ENCODE data around the gene PPP1R12C.
"Not testable (repeated sequence)": the region's sequence is repeated elsewhere in the genome, so short reads cannot be mapped to it uniquely, and the experiment has no call there.

Gene PPP1R12C

GRCh38 chr19:55070466-55071128 is 46.8 kb downstream of the PPP1R12C start:
- DNase-seq = no peak

- DNase-seq = no peak
Measured at GRCh38 chr19:55069865-55070197, 47.6 kb downstream of the PPP1R12C start.

- DNase-seq = no peak
Measured at GRCh38 chr19:55068950-55069864, 48.2 kb downstream of the PPP1R12C start.

- no peak for DNase-seq
Measured at GRCh38 chr19:55067869-55068268, 49.6 kb downstream of the PPP1R12C start.

- no peak for DNase-seq
Measured at GRCh38 chr19:55066107-55066709, 51.2 kb downstream of the PPP1R12C start.

GRCh38 chr19:55065516-55065915 is 51.9 kb downstream of the PPP1R12C start:
- DNase-seq = not testable (repeated sequence)

- DNase-seq = no peak
Measured at GRCh38 chr19:55063492-55063843, 54.0 kb downstream of the PPP1R12C start.

- peak; percentile 95 for DNase-seq
Measured at GRCh38 chr19:55062735-55063491, 54.5 kb downstream of the PPP1R12C start, which contains the start of gene RDH13. Gene RDH13, minus strand, starts transcription at chr19:55063148. Its CDS starts 116 bp downstream, at chr19:55063032.

- DNase-seq = not testable (repeated sequence)
Measured at GRCh38 chr19:55060287-55060686, 57.1 kb downstream of the PPP1R12C start.

- peak; percentile 28 for DNase-seq
Measured at GRCh38 chr19:55058781-55059610, 58.4 kb downstream of the PPP1R12C start.

- no peak for DNase-seq
Measured at GRCh38 chr19:55056827-55057226, 60.6 kb downstream of the PPP1R12C start.

- DNase-seq = no peak
Measured at GRCh38 chr19:55053735-55054134, 63.7 kb downstream of the PPP1R12C start.

- DNase-seq = no peak
Measured at GRCh38 chr19:55050749-55051532, 66.5 kb downstream of the PPP1R12C start.

GRCh38 chr19:55048446-55048845 is 69.0 kb downstream of the PPP1R12C start:
- DNase-seq = no peak

GRCh38 chr19:55047951-55048350 is 69.5 kb downstream of the PPP1R12C start:
- DNase-seq = no peak

GRCh38 chr19:55046975-55047622 is 70.3 kb downstream of the PPP1R12C start:
- DNase-seq = no peak

GRCh38 chr19:55044771-55045716 is 72.4 kb downstream of the PPP1R12C start:
- no peak for DNase-seq

- DNase-seq = no peak
Measured at GRCh38 chr19:55044286-55044685, 73.2 kb downstream of the PPP1R12C start.

- no peak for DNase-seq
Measured at GRCh38 chr19:55042688-55043087, 74.7 kb downstream of the PPP1R12C start.

GRCh38 chr19:55042344-55042678 is 75.1 kb downstream of the PPP1R12C start:
- no peak for DNase-seq

Measured in GDM1 (cell line).